WI38 (cell line): Measurements from ENCODE around the gene TRIM8.

ENCODE experiments used
- H3K4me3 ChIP-seq: 2 replicates; pipeline ENCODE4 v1.5.1; 2011; ENCODE audit warnings: low read depth, mild to moderate bottlenecking, control low read depth, low read length
- TF ChIP-seq, protein P1 (sequence below): IDR thresholded peaks from 2 replicates; pipeline ENCODE4 v1.5.1; 2012; ENCODE audit warnings: low read depth, mild to moderate bottlenecking, control low read depth, low read length

The TRIM8 gene

DNA sequence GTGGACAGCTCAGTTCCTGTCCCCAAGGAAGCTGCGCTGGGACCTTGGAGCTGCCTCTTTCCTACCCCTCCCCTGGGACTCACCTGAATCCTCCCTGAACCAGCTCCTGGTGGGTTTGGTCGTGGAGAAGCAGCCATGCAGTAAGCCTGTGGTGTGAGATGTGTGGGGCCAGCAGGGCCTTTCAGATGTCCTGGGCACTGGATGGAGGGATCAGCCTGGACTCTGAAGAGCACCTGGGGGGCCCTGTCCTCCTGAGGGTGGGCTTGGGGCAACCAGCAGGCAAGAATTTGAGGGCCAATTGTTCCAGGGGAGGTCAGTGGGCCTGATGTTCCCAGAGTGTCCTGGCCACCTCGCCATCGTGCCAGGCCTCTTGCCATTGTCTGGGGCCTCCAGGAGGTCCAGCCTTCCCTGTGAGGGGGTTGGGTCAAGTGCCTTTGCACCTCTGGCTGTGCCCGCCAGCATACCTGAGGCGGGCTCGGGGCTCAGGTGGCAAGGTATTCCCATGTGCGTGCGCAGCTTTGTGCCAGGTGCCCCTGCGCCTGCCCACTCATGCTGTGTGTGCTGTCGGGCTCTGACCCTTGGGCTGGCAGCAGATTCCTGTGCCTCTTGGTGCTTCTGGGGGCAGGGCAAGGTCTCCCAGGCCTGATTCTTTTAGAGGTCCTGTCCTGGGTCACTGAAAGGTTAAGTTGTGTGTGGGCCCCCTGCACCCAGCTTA lies 7.3 kb downstream of the TRIM8 start:
- TF ChIP-seq, protein P1, sequence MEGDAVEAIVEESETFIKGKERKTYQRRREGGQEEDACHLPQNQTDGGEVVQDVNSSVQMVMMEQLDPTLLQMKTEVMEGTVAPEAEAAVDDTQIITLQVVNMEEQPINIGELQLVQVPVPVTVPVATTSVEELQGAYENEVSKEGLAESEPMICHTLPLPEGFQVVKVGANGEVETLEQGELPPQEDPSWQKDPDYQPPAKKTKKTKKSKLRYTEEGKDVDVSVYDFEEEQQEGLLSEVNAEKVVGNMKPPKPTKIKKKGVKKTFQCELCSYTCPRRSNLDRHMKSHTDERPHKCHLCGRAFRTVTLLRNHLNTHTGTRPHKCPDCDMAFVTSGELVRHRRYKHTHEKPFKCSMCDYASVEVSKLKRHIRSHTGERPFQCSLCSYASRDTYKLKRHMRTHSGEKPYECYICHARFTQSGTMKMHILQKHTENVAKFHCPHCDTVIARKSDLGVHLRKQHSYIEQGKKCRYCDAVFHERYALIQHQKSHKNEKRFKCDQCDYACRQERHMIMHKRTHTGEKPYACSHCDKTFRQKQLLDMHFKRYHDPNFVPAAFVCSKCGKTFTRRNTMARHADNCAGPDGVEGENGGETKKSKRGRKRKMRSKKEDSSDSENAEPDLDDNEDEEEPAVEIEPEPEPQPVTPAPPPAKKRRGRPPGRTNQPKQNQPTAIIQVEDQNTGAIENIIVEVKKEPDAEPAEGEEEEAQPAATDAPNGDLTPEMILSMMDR = no peak
- no peak overlapping the region for H3K4me3 ChIP-seq

DNA sequence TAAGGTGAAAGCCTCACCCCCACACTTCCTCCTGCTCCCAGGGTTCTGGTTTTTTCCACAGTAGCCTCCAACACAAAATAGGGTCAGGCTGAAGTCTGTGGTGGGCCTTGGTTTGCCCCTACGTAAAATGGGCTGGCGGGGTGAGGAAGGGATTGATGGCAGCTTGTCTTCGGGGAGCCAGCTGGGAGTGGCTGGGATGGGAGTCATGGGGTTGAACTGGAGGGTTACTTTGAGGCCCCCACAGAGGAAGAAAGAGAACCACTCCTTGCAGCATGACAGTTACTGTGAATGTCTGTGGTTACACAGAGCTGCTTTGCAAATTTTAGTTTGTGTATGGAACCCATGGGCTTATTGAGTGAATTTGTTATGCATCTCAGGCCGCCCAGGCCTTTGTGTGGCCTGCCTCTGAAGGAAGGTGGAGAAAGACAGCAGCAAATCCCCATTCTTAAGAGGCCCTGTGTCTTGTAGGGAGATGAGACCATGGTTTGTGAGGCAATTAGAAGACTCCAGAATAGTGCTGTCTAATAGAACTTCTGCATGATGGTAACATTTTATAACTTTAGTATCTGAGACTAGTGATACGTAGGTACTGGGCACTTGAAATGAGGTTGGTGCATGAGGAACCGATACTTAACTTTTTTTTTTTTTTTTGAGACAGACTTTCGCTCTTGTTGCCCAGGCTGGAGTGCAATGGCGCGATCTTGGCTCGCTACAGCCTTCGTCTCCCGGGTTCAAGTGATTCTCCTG lies 8.1 kb downstream of the TRIM8 start:
- TF ChIP-seq, protein P1 = no peak
- H3K4me3 ChIP-seq = no peak overlapping the region

DNA sequence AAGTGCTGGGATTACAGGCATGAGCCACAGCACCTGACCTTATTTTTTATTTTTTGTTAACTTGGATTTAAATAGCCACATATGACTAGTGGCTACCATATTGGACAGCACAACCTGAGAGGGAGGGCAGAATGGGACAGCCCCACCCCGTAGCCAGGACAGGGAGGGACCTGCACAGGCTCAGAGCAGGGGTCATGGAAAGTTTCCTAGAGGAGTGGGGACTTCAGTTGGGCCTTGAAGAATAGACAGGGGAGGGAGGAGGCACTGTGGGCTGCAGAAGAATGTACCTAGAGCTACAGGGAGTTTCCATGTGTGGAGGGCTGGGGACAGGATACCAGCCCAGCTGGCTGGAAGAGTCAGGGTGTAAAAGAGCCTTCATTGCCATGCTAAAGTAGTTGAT lies 8.8 kb downstream of the TRIM8 start:
- TF ChIP-seq, protein P1 = no peak
- no peak overlapping the region for H3K4me3 ChIP-seq

DNA sequence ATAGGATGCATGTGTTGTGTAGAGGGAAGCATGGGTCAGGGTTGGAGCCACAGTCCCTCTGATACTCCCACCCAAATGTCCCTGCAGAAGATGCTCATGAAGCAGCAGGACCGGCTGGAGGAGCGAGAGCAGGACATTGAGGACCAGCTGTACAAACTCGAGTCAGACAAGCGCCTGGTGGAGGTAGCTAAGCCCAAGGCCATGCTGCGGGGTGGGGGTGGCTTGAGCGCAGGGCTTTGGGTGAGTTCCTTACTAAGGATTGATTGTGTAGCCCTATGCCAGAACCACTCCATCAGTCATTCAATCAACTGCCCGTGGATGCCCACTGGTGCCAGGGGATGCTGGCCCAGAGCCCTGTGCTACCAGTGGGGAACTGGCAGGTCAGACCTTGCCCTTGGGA lies 10.3 kb downstream of the TRIM8 start:
- H3K4me3 ChIP-seq = no peak overlapping the region
- TF ChIP-seq, protein P1 = no peak

DNA sequence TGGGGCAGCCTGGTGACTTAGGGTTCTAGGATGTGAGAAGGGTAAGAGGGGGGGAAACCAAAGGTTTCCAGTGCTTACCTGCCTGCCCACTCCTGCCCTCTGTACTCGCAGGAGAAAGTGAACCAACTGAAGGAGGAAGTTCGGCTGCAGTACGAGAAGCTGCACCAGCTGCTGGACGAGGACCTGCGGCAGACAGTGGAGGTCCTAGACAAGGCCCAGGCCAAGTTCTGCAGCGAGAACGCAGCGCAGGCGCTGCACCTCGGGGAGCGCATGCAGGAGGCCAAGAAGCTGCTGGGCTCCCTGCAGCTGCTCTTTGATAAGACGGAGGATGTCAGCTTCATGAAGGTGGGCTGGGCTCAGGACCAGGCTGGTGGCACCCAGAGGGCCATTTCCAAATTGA lies 10.7 kb downstream of the TRIM8 start:
- TF ChIP-seq, protein P1 = no peak
- no peak overlapping the region for H3K4me3 ChIP-seq

DNA sequence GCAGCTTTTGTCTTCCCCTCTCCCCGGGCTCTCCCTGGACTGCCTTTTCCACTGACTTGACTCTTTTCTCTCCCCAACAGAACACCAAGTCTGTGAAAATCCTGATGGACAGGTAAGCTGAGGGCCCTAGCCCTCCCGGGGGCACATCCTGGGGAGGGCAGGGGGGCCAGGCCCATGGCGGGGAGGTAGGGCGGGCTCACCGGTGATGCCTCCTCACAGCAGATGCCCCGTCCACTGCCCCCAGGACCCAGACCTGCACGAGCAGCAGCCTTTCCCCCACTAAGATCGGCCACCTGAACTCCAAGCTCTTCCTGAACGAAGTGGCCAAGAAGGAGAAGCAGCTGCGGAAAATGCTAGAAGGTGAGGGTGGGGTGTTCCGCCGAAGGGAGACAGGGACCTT lies 11.7 kb downstream of the TRIM8 start:
- TF ChIP-seq, protein P1 = no peak
- H3K4me3 ChIP-seq = no peak overlapping the region

DNA sequence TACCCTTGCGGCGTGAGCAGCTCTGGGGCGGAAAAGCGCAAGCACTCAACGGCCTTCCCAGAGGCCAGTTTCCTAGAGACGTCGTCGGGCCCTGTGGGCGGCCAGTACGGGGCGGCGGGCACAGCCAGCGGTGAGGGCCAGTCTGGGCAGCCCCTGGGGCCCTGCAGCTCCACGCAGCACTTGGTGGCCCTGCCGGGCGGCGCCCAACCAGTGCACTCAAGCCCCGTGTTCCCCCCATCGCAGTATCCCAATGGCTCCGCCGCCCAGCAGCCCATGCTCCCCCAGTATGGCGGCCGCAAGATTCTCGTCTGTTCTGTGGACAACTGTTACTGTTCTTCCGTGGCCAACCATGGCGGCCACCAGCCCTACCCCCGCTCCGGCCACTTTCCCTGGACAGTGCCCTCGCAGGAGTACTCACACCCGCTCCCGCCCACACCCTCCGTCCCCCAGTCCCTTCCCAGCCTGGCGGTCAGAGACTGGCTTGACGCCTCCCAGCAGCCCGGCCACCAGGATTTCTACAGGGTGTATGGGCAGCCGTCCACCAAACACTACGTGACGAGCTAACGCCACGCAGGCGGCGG lies 12.6 kb downstream of the TRIM8 start:
- TF ChIP-seq, protein P1 = no peak
- no peak overlapping the region for H3K4me3 ChIP-seq
